Measurements from ENCODE around the gene CEP170B.

GRCh38 chr14:104843006-104843405 lies 22.1 kb upstream of the CEP170B start:
- TF ChIP-seq CTCF (IDR thresholded peaks at IDR 0.05; ENCODE audit: low read length) (no peak), EZH2 (IDR thresholded peaks at IDR 0.05; ENCODE audit: borderline replicate concordance, low read length) (no peak)
